NOMO-1 (cell line): ENCODE results near the gene TRIM71.
"Not testable (repeated sequence)": the region's sequence is repeated elsewhere in the genome, so short reads cannot be mapped to it uniquely, and the experiment has no call there.

Experiments
- DNase-seq, 2 experiments: peaks; one replicate each; lab custom pipeline; 2025; ENCODE audit not compliant: unreplicated experiment in 2 of 2; lab: John Stamatoyannopoulos, UW

The TRIM71 gene

GRCh38 chr3:32819551-32820348 lies 2.0 kb downstream of the TRIM71 start:
- no peak for DNase-seq

GRCh38 chr3:32820430-32820829 lies 2.6 kb downstream of the TRIM71 start:
- DNase-seq, result no peak

- no peak for DNase-seq
Observed at GRCh38 chr3:32820971-32821685, 3.3 kb downstream of the TRIM71 start.

- DNase-seq, result no peak
Observed at GRCh38 chr3:32821686-32822296, 4.0 kb downstream of the TRIM71 start.

GRCh38 chr3:32822609-32823498 lies 5.1 kb downstream of the TRIM71 start:
- no peak for DNase-seq

- DNase-seq, result not testable (repeated sequence)
Observed at GRCh38 chr3:32823641-32824184, 5.9 kb downstream of the TRIM71 start.

- DNase-seq, result no peak
Observed at GRCh38 chr3:32825601-32826375, 8.0 kb downstream of the TRIM71 start.

- no peak for DNase-seq
Observed at GRCh38 chr3:32831062-32831461, 13.3 kb downstream of the TRIM71 start.

GRCh38 chr3:32831791-32832190 lies 14.0 kb downstream of the TRIM71 start:
- no peak for DNase-seq

- no peak for DNase-seq
Observed at GRCh38 chr3:32832193-32832592, 14.4 kb downstream of the TRIM71 start.

- DNase-seq, result no peak
Observed at GRCh38 chr3:32835049-32835371, 17.2 kb downstream of the TRIM71 start.

- DNase-seq, result no peak
Observed at GRCh38 chr3:32835961-32836360, 18.2 kb downstream of the TRIM71 start.

GRCh38 chr3:32836601-32837000 lies 18.8 kb downstream of the TRIM71 start:
- no peak for DNase-seq

GRCh38 chr3:32837366-32837765 lies 19.6 kb downstream of the TRIM71 start:
- no peak for DNase-seq

- DNase-seq, result no peak
Observed at GRCh38 chr3:32837789-32838188, 20.0 kb downstream of the TRIM71 start.

- no peak for DNase-seq
Observed at GRCh38 chr3:32839714-32840085, 21.9 kb downstream of the TRIM71 start.

GRCh38 chr3:32840086-32840841 lies 22.5 kb downstream of the TRIM71 start:
- no peak for DNase-seq

GRCh38 chr3:32841341-32841740 lies 23.5 kb downstream of the TRIM71 start:
- DNase-seq, result no peak

GRCh38 chr3:32841867-32842470 lies 24.2 kb downstream of the TRIM71 start:
- no peak for DNase-seq
